Uterus (tissue), 2 donors: Measurements from ENCODE around the gene GREB1L.

Experiments
- POLR2A ChIP-seq, 2 donors: fragments of 450-650 bp; IDR thresholded peaks; one replicate each; pipeline ENCODE4 v1.6.1; 2016; ENCODE audit warnings: antibody characterized with exemption in 2 of 2, mild to moderate bottlenecking in 1 of 2, moderate library complexity in 1 of 2
- TF ChIP-seq, protein P1 (sequence below), 4 experiments: fragments of 200-600 bp in 2 of 4; fragments of 450-650 bp in 2 of 4; sonication (generic) in 2 of 4; IDR thresholded peaks; one replicate each; pipeline ENCODE4 v1.5.1; 2016 to 2019; ENCODE audit warnings: antibody characterized with exemption in 4 of 4, mild to moderate bottlenecking in 2 of 4, moderate library complexity in 1 of 4

DNA sequence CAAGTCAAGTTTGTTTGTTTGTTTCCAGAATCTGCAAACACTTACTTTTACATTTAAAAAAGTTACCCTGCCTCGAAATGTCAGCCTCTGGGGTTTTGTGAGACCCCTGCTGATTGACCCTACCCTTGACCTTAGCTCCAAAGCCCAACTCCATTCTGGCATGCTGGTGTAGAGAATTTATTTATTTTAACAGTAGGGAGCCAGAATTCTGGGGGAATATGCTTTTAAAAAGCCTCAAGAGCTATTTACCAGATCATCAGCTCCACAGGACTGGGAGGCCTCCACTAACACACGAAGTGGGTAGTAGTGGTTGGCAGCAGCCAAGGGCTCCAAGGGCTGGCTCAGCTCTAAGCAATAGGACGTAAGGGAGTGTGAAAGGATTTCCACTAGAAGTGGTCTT is 23.2 kb upstream of the GREB1L start:
- TF ChIP-seq POLR2A (IDR thresholded peaks at IDR 0.05) = no peak
- TF ChIP-seq, protein P1, sequence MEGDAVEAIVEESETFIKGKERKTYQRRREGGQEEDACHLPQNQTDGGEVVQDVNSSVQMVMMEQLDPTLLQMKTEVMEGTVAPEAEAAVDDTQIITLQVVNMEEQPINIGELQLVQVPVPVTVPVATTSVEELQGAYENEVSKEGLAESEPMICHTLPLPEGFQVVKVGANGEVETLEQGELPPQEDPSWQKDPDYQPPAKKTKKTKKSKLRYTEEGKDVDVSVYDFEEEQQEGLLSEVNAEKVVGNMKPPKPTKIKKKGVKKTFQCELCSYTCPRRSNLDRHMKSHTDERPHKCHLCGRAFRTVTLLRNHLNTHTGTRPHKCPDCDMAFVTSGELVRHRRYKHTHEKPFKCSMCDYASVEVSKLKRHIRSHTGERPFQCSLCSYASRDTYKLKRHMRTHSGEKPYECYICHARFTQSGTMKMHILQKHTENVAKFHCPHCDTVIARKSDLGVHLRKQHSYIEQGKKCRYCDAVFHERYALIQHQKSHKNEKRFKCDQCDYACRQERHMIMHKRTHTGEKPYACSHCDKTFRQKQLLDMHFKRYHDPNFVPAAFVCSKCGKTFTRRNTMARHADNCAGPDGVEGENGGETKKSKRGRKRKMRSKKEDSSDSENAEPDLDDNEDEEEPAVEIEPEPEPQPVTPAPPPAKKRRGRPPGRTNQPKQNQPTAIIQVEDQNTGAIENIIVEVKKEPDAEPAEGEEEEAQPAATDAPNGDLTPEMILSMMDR (IDR thresholded peaks at IDR 0.05) = no peak
